ENCODE measurements around the gene MT1B.
A peak's percentile ranks its signal among the peaks of the same experiment; 100 is the strongest.

Gene MT1B

DNA sequence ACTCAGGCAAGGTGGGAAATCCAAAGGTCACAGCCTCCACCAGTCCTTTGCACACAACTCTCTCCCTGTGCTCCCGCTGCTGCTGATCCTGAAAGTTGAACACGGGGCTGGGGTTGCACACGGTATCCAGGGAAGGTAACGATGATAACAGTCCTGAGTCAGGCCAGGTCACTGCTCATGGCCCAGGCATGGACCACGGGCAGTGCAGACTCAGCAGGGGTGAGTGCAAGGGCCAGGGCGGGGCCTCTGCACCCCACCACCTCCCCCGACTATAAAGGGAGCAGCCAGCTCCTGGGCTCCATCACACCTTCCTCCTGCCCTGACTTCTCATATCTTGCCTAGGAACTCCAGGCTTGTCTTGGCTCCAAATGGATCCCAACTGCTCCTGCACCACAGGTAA is at the start of gene MT1B:
TSS of gene MT1B (plus strand) at position 301 of the 400 bp plus-strand sequence. CDS start at position 369, 68 bp downstream.
- DNase-seq (ENCODE audit: low read depth in 3 of 3): no peak

DNA sequence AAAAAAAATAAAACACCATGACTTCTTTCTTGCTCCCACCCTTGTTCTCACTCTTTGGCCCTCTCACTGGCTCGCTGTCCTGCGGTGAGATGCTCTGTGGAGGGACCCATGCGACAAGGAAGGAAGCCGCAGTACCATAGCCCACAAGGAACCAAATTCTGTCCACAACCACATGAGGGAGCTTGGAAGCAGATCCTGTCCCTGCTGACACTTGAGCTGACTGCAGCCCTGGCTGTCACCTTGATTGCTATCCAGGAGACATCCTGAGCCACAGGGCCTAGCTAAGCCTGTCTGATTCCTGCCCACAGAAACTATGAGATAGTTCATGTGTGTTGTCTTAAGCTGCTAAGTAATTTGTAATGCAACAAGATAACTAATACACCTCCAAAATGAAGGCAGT is 48.1 kb upstream of the MT1B start:
- no peak for DNase-seq (ENCODE audit: low read depth in 3 of 3)

DNA sequence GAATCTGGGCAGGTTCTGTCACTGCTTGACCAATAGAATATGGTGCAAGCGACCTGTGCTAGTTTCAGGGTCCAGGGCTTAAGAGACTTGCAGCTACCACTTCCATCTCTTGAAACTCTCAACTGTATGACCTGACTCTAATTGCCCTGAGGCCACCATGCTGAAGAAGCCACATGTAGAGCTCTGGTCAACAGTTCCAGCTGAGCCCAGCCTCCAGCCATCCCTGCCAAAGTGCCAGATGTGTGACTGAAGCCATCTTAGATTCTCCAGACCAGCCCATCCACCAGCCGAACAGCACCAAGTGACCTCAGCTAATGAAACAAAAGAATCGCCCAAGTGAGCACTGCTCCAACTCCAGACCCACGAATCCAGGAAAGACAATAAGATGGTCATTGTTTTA is 46.7 kb upstream of the MT1B start:
- no peak for DNase-seq (ENCODE audit: low read depth in 3 of 3)

DNA sequence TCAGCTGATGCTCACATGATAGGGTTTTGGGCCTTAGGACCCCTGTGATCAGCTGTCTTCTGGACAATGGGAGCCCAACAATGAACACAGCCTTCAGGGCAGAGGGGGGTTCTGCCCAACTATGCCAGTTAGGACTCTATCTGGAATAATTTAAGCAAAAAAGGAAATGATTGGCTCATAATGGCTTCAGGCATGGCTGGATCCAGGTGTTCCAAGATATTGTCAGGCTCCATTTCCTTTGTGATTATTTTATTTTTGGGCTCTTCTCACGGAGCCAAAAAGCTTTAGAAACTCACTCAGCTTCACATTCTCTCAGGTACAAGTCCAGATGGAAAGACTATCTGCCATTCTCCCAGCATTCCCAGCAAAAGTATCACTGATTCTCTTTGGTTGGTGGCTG is 46.2 kb upstream of the MT1B start:
- no peak for DNase-seq (ENCODE audit: low read depth in 3 of 3)

DNA sequence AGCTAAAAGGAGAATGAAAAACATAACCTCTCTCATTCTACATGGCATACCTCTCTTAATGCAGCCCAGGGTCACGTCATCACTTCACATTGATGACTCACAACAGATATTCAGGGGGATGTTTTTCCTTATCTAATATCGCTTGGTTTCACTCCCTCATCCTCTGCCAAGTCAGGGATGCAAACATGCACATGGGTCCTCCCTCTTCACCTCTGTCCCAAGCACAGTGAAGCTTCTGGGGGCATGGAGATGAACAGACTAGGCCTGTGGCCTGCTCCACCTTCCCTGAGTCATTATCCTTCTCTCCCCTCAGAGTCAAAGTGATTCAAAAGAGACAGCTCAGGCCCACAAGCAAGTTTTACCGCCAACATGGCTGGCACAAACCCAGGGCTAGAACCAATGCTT is 45.6 kb upstream of the MT1B start:
- DNase-seq (ENCODE audit: low read depth in 3 of 3): no peak

DNA sequence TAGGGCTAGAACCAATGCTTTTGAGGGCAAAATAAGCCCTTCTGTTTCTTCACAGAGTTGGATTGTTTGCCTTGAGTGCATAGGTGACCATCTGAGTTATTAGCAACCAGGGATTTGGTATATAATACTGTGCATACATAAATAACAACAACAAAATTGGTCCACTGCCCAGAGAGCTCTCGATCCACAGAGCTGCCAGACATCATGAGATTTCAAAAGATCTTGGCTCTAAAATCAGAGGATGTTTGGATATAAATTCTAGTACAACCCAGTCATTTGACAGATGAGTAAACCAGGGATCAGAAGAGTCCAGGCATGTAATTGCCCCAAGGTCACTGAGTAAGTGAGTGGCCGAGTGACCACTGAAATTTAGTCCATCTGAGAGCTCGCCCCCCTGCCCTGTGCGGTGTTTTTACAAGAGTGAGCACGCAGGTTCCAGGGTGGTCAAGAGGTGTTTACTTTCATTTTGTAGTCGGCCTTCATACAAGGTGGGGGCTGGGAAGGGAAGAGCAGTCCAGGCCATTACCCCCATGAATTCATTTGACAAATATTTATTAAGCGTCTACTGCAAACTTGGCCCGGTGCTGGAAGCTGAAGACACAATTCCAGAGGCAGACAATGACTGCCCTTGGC is 45.1 kb upstream of the MT1B start:
- no peak for DNase-seq (ENCODE audit: low read depth in 3 of 3)

DNA sequence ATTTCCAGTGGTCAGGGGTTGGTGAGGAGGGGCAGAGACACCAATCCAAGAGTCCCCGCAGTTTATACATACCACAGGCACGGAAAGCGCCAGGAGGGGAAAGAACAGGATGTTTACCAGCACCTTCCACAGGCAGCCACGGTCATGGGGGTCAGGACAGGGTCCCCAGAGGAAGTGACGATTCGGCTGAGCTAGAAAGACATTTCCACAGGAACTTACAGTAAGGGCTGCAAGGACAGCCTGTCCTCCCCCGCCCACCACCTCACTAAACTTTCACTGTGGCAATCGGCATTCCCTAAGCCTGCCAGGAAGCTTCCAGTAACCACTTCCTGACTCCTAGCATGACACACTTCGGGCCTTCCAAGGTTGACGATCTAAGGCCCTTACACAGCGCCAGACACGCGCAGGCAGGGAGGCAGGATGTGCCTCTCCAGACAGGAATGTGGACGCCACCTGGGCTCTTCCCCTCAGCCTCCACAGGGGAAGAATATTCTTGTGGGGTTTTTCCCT is 44.5 kb upstream of the MT1B start:
- DNase-seq (ENCODE audit: low read depth in 3 of 3): no peak

DNA sequence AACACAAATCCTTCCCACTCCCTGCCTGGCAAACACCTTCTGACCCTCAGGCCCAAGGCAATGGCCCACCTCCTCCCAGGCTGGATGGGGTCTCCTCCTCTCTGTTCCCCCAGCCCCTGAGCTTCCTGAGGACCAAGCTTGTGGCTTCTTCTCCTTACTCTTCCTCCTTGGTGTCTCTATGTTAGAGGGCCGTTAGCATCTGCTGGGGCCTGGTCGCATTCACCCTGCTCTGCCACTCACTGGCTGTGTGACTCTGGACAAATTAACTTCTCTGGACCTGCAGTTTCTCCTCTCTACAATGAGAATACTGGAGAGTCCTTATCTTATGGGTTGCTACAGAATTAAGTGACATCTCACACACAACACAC is 44.0 kb upstream of the MT1B start:
- no peak for DNase-seq (ENCODE audit: low read depth in 3 of 3)

DNA sequence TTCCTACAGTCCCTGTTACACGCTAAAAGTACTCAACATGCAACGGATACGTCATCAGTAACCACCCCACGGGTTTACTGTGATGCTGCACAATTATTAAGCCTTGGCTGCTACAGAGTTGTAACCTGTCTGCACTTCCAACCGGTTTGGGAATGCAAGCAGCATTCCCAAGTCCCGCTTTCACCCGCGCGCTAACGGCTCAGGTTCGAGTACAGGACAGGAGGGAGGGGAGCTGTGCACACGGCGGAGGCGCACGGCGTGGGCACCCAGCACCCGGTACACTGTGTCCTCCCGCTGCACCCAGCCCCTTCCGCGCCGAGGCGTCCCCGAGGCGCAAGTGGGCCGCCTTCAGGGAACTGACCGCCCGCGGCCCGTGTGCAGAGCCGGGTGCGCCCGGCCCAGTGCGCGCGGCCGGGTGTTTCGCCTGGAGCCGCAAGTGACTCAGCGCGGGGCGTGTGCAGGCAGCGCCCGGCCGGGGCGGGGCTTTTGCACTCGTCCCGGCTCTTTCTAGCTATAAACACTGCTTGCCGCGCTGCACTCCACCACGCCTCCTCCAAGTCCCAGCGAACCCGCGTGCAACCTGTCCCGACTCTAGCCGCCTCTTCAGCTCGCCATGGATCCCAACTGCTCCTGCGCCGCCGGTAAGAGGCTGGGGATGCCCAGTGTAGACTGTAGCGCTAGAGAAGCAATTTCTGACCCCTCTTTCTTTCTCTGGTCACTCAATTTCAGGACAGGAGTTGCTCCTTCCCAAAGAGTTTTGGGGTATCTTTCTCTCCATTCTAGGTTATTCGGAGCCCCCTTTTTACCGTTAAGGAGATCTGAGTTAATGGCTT is 43.4 kb upstream of the MT1B start, which contains the start of gene MT2A:
TSS of gene MT2A (plus strand) at position 542 of the 833 bp plus-strand sequence. CDS start at position 614, 72 bp downstream.
- peak; percentile 82 to 91 (median 84) for DNase-seq (ENCODE audit: low read depth in 3 of 3)

DNA sequence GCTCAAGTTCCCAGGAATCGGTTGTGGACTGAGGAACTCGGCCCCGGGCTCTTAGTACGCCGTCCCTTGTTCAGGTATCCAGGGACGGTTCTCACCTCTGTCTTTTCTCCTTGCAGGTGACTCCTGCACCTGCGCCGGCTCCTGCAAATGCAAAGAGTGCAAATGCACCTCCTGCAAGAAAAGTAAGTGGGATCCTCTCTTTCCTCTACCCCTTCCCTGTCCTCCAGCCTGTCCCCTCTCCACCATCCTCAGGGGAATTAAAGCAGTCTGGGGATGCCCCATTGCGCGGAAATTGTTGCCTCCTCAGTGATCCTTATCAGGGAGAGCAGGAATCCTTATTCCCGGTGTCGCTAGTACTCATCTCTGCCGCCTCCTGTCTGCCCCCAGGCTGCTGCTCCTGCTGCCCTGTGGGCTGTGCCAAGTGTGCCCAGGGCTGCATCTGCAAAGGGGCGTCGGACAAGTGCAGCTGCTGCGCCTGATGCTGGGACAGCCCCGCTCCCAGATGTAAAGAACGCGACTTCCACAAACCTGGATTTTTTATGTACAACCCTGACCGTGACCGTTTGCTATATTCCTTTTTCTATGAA is 42.7 kb upstream of the MT1B start:
- DNase-seq (ENCODE audit: low read depth in 3 of 3): no peak

DNA sequence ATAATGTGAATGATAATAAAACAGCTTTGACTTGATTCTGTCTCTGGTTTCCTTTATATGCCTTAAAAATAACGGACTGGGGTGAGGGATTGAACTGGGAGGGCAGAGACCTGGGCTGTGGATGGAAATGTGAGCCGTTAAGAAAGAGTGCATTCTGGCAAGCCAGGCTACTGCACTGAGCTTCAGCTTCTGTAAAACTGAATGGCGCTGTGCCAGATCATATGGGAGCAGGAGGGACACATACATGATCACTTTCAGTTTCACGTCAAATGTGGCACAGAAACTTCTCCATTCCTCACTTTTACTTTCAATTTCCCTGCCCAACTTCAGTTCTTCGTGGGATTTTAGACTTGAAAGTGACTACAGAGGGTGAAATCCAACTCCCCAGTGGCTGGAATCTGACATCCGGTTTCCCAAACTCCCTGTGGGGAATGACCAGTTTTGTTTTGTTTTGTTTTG is 42.2 kb upstream of the MT1B start:
- peak; percentile 53 to 70 (median 65) for DNase-seq (ENCODE audit: low read depth in 3 of 3)

DNA sequence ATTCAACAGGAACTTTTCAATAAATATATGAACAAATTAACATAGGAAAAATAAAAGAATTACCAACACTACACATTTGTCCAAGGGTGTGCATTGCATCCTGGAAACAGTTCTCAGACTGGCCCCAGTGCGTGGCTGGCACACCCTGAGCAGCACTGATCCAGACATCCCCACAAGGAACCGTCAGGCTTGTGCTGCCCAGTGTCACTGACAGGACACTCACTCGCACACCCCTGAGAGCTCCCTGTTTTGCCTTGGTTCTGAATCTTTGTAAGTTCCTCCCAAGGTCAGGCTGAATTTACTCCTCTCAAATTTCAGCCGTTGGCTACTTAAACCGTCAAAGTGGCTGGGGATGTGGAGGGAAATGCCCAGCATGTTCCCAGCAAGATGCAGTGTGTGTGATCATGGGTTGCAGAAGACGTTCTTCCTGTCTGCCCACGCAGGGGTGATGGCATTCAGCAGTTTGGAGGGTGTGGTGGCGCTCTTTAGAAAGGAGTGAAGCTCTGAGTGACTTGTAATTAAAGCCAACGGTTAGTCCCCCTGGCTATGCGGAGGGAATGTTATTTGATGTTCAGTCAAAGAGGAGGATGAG is 41.6 kb upstream of the MT1B start:
- DNase-seq (ENCODE audit: low read depth in 3 of 3): peak; percentile 64 to 79 (median 71)

DNA sequence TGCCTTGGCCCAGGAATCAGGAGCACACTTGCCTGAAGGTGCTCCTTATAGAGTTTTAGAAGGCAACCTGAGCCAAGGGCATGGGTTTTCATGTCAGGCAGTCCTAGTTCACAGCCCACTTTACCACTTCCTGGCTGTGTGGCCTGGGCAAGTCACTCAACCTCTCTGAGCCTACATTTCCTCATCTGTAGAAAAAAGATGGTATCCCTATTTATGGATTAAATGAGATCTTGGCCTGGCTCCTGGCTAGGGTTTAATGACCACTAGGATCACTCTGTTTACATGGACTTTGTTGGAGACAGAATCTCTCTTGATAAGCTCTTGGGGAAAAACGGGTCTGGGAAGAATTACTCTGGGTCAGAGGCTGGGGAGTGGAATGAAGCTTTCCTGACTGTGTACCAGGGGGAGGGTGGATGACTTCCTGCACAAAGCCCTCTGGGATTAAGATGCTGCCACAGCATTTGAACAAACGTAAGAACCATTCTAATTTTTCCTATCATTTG is 41.0 kb upstream of the MT1B start:
- peak in 1 of 3 experiments; percentile 51 for DNase-seq (ENCODE audit: low read depth in 3 of 3)

DNA sequence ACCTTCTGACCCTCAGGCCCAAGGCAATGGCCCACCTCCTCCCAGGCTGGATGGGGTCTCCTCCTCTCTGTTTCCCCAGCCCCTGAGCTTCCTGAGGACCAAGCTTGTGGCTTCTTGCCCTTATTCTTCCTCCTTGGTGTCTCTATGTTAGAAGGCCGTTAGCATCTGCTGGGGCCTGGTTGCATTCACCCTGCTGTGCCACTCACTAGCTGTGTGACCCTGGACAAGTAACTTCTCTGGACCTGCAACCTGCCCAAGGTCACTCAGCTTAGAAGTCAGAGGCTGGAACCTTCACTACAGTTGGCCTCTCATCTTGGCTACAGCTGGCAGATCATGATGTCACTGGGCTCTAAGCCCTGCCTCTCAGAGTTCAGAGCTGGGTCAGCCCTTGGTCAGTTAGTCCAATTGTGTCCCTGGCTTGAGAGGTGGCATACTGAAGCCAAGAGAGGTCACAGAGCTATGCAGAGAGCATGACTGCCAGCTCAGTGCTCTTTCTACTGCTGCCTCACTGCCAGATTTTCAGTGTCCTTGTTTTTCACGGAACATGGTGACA is 40.3 kb upstream of the MT1B start:
- DNase-seq (ENCODE audit: low read depth in 3 of 3): no peak

DNA sequence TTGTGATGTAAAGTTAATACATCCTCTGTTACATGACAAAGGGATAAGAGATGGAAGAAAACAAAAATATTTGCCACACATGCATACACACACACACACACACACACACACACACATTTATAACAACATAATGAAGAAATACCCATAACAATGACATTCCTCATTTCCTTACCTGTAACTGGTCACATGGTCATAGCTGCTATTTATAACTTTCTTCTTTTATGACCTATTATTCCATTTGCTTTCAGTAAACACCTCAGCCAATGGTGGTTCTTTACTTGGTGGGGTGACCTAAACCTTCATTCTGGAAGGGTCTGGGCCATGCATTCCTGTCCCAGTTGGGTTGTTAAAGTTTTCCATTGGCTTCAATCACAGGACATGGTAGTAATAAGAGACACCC is 38.0 kb upstream of the MT1B start:
- DNase-seq (ENCODE audit: low read depth in 3 of 3): no peak

DNA sequence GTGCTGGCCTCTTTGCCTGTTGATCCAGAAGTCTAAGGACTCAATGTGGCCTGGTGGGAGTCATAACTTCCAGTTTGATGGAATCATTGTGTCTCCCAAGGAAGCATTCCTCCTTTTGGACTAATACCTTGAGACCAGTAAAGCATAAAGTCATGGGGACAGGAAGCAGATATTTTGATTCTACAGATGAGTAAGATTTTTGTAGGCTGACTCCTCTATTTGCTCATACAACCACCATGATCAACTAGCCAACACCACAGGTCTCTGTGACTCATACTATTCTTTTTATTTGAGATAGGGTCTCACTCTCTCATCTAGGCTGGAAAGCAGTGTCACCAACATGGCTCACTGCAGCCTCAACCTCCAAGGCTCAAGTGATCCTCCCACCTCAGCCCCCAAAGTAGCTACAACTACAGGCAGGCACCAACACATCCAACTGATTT is 37.1 kb upstream of the MT1B start:
- no peak for DNase-seq (ENCODE audit: low read depth in 3 of 3)

DNA sequence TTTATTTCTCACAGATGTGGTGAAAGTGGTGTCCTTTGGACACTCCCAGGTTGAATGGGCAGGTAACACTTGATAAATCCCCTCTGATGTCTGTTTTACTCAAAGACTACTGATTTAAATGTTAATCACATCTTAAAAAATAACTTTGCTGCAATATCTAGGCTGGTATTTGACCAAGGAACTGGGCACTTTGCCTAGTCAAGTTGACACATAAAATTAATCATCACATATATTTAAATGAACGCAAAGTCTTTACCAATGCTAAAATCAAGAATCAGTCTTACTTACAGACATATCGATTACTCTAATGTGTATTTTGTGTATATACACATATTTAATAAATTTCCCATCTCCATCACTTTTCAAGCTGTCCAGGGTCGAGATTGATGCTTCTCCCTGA is 36.3 kb upstream of the MT1B start:
- no peak for DNase-seq (ENCODE audit: low read depth in 3 of 3)

DNA sequence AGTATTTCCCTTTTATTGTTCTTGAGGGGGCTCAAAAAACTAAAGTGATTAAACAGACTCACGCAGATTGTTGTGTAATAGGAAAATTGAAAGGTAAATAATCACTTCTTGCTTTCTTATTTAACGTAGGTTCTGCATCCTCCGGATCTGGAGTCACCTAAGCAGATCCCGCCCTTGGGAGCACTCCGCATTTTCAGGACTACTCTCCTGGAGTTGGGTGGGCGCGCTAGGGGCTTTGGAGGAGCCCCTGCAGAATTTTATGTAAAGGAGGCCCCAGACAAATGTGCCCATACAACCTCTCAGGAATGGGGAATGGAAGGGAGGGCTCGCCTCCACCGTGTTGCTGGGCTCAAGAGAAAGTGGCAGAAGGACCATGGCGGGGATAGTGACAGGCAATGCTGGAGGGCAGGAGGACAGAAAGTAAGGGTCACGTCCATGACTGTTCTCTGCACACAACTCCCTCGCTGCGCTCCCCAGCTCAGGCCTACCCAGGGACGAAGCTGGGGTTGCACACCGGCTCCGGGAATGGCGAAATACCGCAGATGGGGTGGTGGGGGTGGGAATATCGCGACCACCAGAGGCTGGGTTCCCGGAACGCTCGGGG is 35.0 kb upstream of the MT1B start:
- DNase-seq (ENCODE audit: low read depth in 3 of 3): no peak

DNA sequence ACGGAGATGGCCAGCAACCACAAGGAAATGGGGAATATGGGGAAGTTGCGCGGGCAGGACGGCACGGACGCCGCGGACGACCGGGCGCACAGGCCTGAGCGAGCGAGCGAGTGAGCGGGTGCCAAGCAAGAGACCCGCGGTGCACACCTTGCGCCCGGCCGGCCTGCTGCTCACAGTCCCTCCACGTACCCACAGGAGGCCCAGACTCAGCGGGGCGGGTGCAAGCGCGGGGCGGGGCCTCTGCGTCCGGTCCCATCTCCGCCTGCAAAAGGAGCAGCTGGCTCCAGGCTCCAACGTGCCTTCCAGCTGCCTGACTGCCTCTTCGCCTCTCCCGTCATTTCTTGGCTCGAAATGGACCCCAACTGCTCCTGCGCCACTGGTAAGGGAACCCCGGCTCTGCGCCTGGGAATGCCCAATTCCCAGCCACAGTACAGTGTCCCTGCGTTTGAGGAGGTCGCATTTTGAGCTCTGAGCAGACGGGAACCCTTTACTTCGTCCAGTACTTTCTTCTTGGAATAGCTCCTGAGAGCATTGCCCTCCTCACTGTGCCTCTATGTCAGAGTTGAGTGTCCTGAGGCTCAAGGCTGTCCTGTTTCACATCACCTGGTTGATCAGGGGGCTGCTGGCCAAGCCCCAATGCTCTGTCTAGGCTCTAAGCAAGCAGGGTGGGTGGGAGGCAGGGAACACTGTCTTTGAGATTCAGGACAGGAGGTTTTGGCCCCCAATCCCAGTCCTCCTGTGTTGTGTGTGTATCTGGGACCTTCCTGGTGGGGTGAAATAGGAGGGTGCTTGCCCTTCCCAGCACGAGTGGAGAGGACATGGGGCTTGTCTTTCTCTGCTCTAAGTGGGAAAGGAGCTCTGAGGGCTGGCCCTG is 34.2 kb upstream of the MT1B start:
- peak in 1 of 3 experiments; percentile 71 for DNase-seq (ENCODE audit: low read depth in 3 of 3)

DNA sequence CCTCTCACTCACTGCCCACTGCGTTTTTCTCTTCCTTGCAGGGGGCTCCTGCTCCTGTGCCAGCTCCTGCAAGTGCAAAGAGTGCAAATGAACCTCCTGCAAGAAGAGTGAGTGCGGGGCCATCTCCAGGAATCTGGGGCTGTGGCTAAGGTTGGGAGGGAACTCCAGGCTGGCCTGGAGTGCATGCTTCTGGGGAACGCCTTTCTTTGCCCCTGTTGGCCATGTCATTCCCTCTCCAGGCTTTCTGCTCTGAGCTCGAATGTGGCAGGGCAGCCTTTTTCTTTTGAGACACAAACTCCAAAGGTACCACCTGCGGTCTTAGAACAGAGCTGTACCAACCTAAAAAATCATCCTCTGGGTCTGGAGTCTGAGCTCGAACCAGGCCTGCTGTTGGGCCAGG is 33.5 kb upstream of the MT1B start:
- DNase-seq (ENCODE audit: low read depth in 3 of 3): no peak

Data from stimulated activated CD4-positive, alpha-beta T cell treated with anti-CD3 and anti-CD28 coated beads, TNF-alpha, amount 100 ng/mL, for 24 hours (primary cell).